Mononuclear cell (primary cell): Measurements from ENCODE around the gene TNFRSF19. TPM values are rescaled to one million over a fixed set of nuclear protein-coding genes. Genes with fewer than 3 reads are reported as not detected.
"Not testable (repeated sequence)": the region's sequence is repeated elsewhere in the genome, so short reads cannot be mapped to it uniquely, and the experiment has no call there.

Experiments used
- H3K27me3 ChIP-seq: 2 replicates; pipeline ENCODE4 v1.6.0; 2011; ENCODE audit warnings: low read length, control low read depth; ENCODE audit not compliant: insufficient read depth
- H3K4me1 ChIP-seq: 2 replicates; pipeline ENCODE4 v1.5.1; 2011; ENCODE audit warnings: mild to moderate bottlenecking, low read length, control low read depth; ENCODE audit not compliant: insufficient read depth
- H3K4me3 ChIP-seq: 2 replicates; pipeline ENCODE4 v1.5.1; 2011; ENCODE audit warnings: mild to moderate bottlenecking, low read length, moderate library complexity
- H3K9me3 ChIP-seq: 2 replicates; pipeline ENCODE4 v1.5.1; 2011; ENCODE audit warnings: low read depth, mild to moderate bottlenecking, control low read depth, low read length
- total RNA-seq: library from RNA; depleted of rRNA; stranded (reverse); fragments of >200 nt; gene quantifications from one replicate; pipeline ENCODE4 v1.2.3, GENCODE V29; 2012

TNFRSF19 gene
- total RNA-seq, 1 donor: 0.21 TPM

- no peaks in the 10 kb centered on the region for H3K9me3 ChIP-seq
- H3K27me3 ChIP-seq: no peaks in the 10 kb centered on the region
- H3K4me1 ChIP-seq: no peaks in the 10 kb centered on the region
- no peak overlapping the region for H3K4me3 ChIP-seq
These were observed 97.5 kb downstream of the TNFRSF19 start for GRCh38 chr13:23667750-23668149.

- Histone ChIP-seq H3K4me1 (no peaks in the 10 kb centered on the region), H3K27me3 (no peaks in the 10 kb centered on the region), H3K9me3 (no peaks in the 10 kb centered on the region), H3K4me3 (no peak overlapping the region)
These were observed 98.3 kb downstream of the TNFRSF19 start for GRCh38 chr13:23668562-23668961.

- Histone ChIP-seq H3K4me3 (no peak overlapping the region), H3K4me1 (no peaks in the 10 kb centered on the region), H3K27me3 (peaks cover 3% of the 10 kb centered on the region), H3K9me3 (no peaks in the 10 kb centered on the region)
These were observed 100.6 kb downstream of the TNFRSF19 start for GRCh38 chr13:23670793-23671192.

- H3K9me3 ChIP-seq: no peaks in the 10 kb centered on the region
- H3K27me3 ChIP-seq: peaks cover 3% of the 10 kb centered on the region
- no peak overlapping the region for H3K4me3 ChIP-seq
- H3K4me1 ChIP-seq: no peaks in the 10 kb centered on the region
These were observed 101.2 kb downstream of the TNFRSF19 start for GRCh38 chr13:23671377-23671776.

GRCh38 chr13:23671897-23672296 is 101.7 kb downstream of the TNFRSF19 start:
- Histone ChIP-seq H3K4me1 (no peaks in the 10 kb centered on the region), H3K4me3 (no peak overlapping the region), H3K9me3 (no peaks in the 10 kb centered on the region), H3K27me3 (peaks cover 3% of the 10 kb centered on the region)

GRCh38 chr13:23672616-23673015 is 102.4 kb downstream of the TNFRSF19 start:
- Histone ChIP-seq H3K4me3 (no peak overlapping the region), H3K27me3 (peaks cover 3% of the 10 kb centered on the region), H3K4me1 (no peaks in the 10 kb centered on the region), H3K9me3 (no peaks in the 10 kb centered on the region)

- no peak overlapping the region for H3K4me3 ChIP-seq
- H3K27me3 ChIP-seq: peaks cover 3% of the 10 kb centered on the region
- no peaks in the 10 kb centered on the region for H3K4me1 ChIP-seq
- H3K9me3 ChIP-seq: no peaks in the 10 kb centered on the region
These were observed 103.1 kb downstream of the TNFRSF19 start for GRCh38 chr13:23673354-23673753.

GRCh38 chr13:23673867-23674605 is 103.8 kb downstream of the TNFRSF19 start:
- H3K9me3 ChIP-seq: no peaks in the 10 kb centered on the region
- H3K4me3 ChIP-seq: no peak overlapping the region
- peaks cover 3% of the 10 kb centered on the region for H3K27me3 ChIP-seq
- no peaks in the 10 kb centered on the region for H3K4me1 ChIP-seq

GRCh38 chr13:23674795-23675640 is 104.8 kb downstream of the TNFRSF19 start:
- Histone ChIP-seq H3K27me3 (peaks cover 3% of the 10 kb centered on the region), H3K4me3 (no peak overlapping the region), H3K9me3 (no peaks in the 10 kb centered on the region), H3K4me1 (no peaks in the 10 kb centered on the region)

GRCh38 chr13:23677679-23678288 is 107.6 kb downstream of the TNFRSF19 start:
- H3K4me1 ChIP-seq, H3K9me3 ChIP-seq, H3K4me3 ChIP-seq, H3K27me3 ChIP-seq: not testable (repeated sequence)

GRCh38 chr13:23678795-23679194 is 108.6 kb downstream of the TNFRSF19 start:
- H3K9me3 ChIP-seq: peaks cover under 1% of the 10 kb centered on the region
- H3K4me1 ChIP-seq: no peaks in the 10 kb centered on the region
- H3K4me3 ChIP-seq: no peak overlapping the region
- H3K27me3 ChIP-seq: peaks cover 3% of the 10 kb centered on the region

- no peak overlapping the region for H3K4me3 ChIP-seq
- H3K4me1 ChIP-seq: no peaks in the 10 kb centered on the region
- H3K9me3 ChIP-seq: peaks cover 5% of the 10 kb centered on the region
- peaks cover 3% of the 10 kb centered on the region for H3K27me3 ChIP-seq
These were observed 109.0 kb downstream of the TNFRSF19 start for GRCh38 chr13:23679220-23679619.

- no peaks in the 10 kb centered on the region for H3K27me3 ChIP-seq
- peaks cover 13% of the 10 kb centered on the region for H3K9me3 ChIP-seq
- no peaks in the 10 kb centered on the region for H3K4me1 ChIP-seq
- no peak overlapping the region for H3K4me3 ChIP-seq
These were observed 110.8 kb downstream of the TNFRSF19 start for GRCh38 chr13:23680845-23681669.

GRCh38 chr13:23683084-23683483 is 112.9 kb downstream of the TNFRSF19 start:
- Histone ChIP-seq H3K4me1 (no peaks in the 10 kb centered on the region), H3K4me3 (no peak overlapping the region), H3K27me3 (no peaks in the 10 kb centered on the region), H3K9me3 (peaks cover 13% of the 10 kb centered on the region)
